ENCODE results near the gene NTM.

- TF ChIP-seq CTCF (IDR thresholded peaks at IDR 0.05) (no peak), POLR2AphosphoS5 (IDR thresholded peaks at IDR 0.05) (no peak)
Measured at GRCh38 chr11:131957201-131957600, 586.8 kb downstream of the NTM start.

Measured in breast epithelium (tissue), 3 donors.